Smooth muscle cell (in vitro differentiated cells): ENCODE results near the gene TFIP11. TPM values are rescaled to one million over a fixed set of nuclear protein-coding genes. Genes with fewer than 3 reads are reported as not detected.

Experiments used
- DNase-seq: peaks from one replicate; lab custom pipeline; 2025; ENCODE audit not compliant: unreplicated experiment; lab: John Stamatoyannopoulos, UW
- H2AFZ ChIP-seq: fragments of 200-600 bp; sonication (generic); 2 replicates; pipeline ENCODE4 v1.6.0; 2016; ENCODE audit warnings: antibody characterized with exemption, low read depth, mild to moderate bottlenecking
- H3F3A ChIP-seq: fragments of 200-600 bp; sonication (generic); 2 replicates; pipeline ENCODE4 v1.6.0; 2017; ENCODE audit warnings: antibody characterized with exemption, low read depth
- H3K27ac ChIP-seq: fragments of 200-600 bp; sonication (generic); 2 replicates; pipeline ENCODE4 v1.5.1; 2016; ENCODE audit warnings: low read depth, mild to moderate bottlenecking
- H3K27me3 ChIP-seq: fragments of 200-600 bp; sonication (generic); 2 replicates; pipeline ENCODE4 v1.6.1; 2016; ENCODE audit warnings: low read depth, mild to moderate bottlenecking
- H3K36me3 ChIP-seq: fragments of 200-600 bp; sonication (generic); 2 replicates; pipeline ENCODE4 v1.5.1; 2016; ENCODE audit warnings: low read depth
- H3K4me1 ChIP-seq: fragments of 200-600 bp; sonication (generic); 2 replicates; pipeline ENCODE4 v1.5.1; 2016; ENCODE audit warnings: low read depth
- H3K4me2 ChIP-seq: fragments of 200-600 bp; sonication (generic); 2 replicates; pipeline ENCODE4 v1.6.0; 2016; ENCODE audit warnings: mild to moderate bottlenecking
- H3K4me3 ChIP-seq: fragments of 200-600 bp; sonication (generic); 2 replicates; pipeline ENCODE4 v1.5.1; 2016; ENCODE audit warnings: mild to moderate bottlenecking
- H3K79me2 ChIP-seq: fragments of 200-600 bp; sonication (generic); 2 replicates; pipeline ENCODE4 v1.6.0; 2016; ENCODE audit warnings: low read depth, mild to moderate bottlenecking
- H3K9ac ChIP-seq: fragments of 200-600 bp; sonication (generic); 2 replicates; pipeline ENCODE4 v1.6.0; 2016; ENCODE audit warnings: low read depth
- H3K9me3 ChIP-seq: fragments of 200-600 bp; sonication (generic); replicated peaks from 2 replicates; pipeline ENCODE4 v1.5.1; 2016; ENCODE audit warnings: low read depth
- H4K20me1 ChIP-seq: fragments of 200-600 bp; sonication (generic); 2 replicates; pipeline ENCODE4 v1.6.0; 2016; ENCODE audit warnings: low read depth
- CTCF ChIP-seq: fragments of 200-600 bp; sonication (generic); IDR thresholded peaks from 2 replicates; pipeline ENCODE4 v1.5.1; 2017; ENCODE audit warnings: borderline replicate concordance, mild to moderate bottlenecking, antibody characterized with exemption; ENCODE audit not compliant: insufficient read depth, poor library complexity, severe bottlenecking
- WGBS: methylation state at CpG from one replicate; pipeline ENCODE4 v1.1.7; 2016; ENCODE audit warnings: low lambda C conversion rate; 5-methylcytosine and 5-hydroxymethylcytosine counted together
- polyA plus RNA-seq: library from polyadenylated mRNA; unstranded; fragments of >200 nt; fragmentation: Nextera tagmentation; extraction: Ambion mirVana; gene quantifications from 2 replicates; pipeline ENCODE4 v1.2.1, GENCODE V29; 2016
- total RNA-seq: library from RNA; depleted of rRNA; stranded (reverse); fragments of >200 nt; gene quantifications from 2 replicates; pipeline ENCODE4 v1.2.3, GENCODE V29; 2014

TFIP11 gene
- total and polyA plus RNA-seq, 2 experiments from 2014 or later: 22.5 to 25.7 TPM

GRCh38 chr22:26447584-26448329 lies 64.5 kb downstream of the TFIP11 start:
- Histone ChIP-seq H3K9me3 (no peaks in the 10 kb centered on the region), H3K36me3 (no peaks in the 10 kb centered on the region), H3K4me2 (no peak overlapping the region), H3K9ac (no peak overlapping the region), H4K20me1 (no peaks in the 10 kb centered on the region), H3K4me1 (no peaks in the 10 kb centered on the region), H2AFZ (no peak overlapping the region), H3K79me2 (no peaks in the 10 kb centered on the region), H3K4me3 (no peak overlapping the region), H3K27me3 (no peaks in the 10 kb centered on the region), H3F3A (no peaks in the 10 kb centered on the region), H3K27ac (no peak overlapping the region)
- no peak for DNase-seq
- no peak for TF ChIP-seq CTCF
- WGBS: 85% methylated on average over 15 of the region's 15 CpGs

GRCh38 chr22:26446808-26447515 lies 65.3 kb downstream of the TFIP11 start:
- Histone ChIP-seq H4K20me1 (no peaks in the 10 kb centered on the region), H3K4me1 (no peaks in the 10 kb centered on the region), H2AFZ (no peak overlapping the region), H3F3A (no peaks in the 10 kb centered on the region), H3K36me3 (no peaks in the 10 kb centered on the region), H3K9ac (no peak overlapping the region), H3K79me2 (no peaks in the 10 kb centered on the region), H3K4me3 (no peak overlapping the region), H3K27ac (no peak overlapping the region), H3K27me3 (no peaks in the 10 kb centered on the region), H3K4me2 (no peak overlapping the region), H3K9me3 (no peaks in the 10 kb centered on the region)
- DNase-seq: no peak
- 95% methylated on average over 17 of the region's 17 CpGs for WGBS
- TF ChIP-seq CTCF: no peak

- Histone ChIP-seq H3K9me3 (no peaks in the 10 kb centered on the region), H3K4me3 (no peak overlapping the region), H3K27me3 (no peaks in the 10 kb centered on the region), H3F3A (no peaks in the 10 kb centered on the region), H2AFZ (no peak overlapping the region), H4K20me1 (no peaks in the 10 kb centered on the region), H3K36me3 (no peaks in the 10 kb centered on the region), H3K79me2 (no peaks in the 10 kb centered on the region), H3K9ac (no peak overlapping the region), H3K4me1 (no peaks in the 10 kb centered on the region), H3K27ac (no peak overlapping the region), H3K4me2 (no peak overlapping the region)
- 88% methylated on average over 15 of the region's 15 CpGs for WGBS
- DNase-seq: no peak
- no peak for TF ChIP-seq CTCF
Measured at GRCh38 chr22:26445577-26446275, 66.5 kb downstream of the TFIP11 start.
